ENCODE data around the gene CAMKMT.

- TF ChIP-seq CTCF (conservative IDR thresholded peaks at IDR 0.05 in 1 of 2, IDR thresholded peaks at IDR 0.05 in 1 of 2; ENCODE audit: extremely low read depth in 1 of 2, insufficient read depth in 1 of 2, low read depth in 1 of 2, low read length in 2 of 2), result peak; percentile 28 to 31
- no peak for TF ChIP-seq EZH2 (IDR thresholded peaks at IDR 0.05; ENCODE audit: borderline replicate concordance, low read length)
Measured at GRCh38 chr2:44389895-44390294, 28.1 kb downstream of the CAMKMT start.

All from mammary epithelial cell (primary cell).